GM12872 (cell line): ENCODE results near the gene MKI67.

Source experiments
- CTCF ChIP-seq: IDR thresholded peaks from 3 replicates; pipeline ENCODE4 v1.5.1; 2011; ENCODE audit warnings: low read depth, mild to moderate bottlenecking, low read length, moderate library complexity; ENCODE audit not compliant: insufficient read depth

The MKI67 gene

GRCh38 chr10:128092454-128092853, 33.8 kb downstream of the MKI67 start:
- no peak for TF ChIP-seq CTCF

GRCh38 chr10:128091636-128092210, 34.5 kb downstream of the MKI67 start:
- no peak for TF ChIP-seq CTCF

GRCh38 chr10:128087884-128088709, 38.1 kb downstream of the MKI67 start:
- TF ChIP-seq CTCF = peak; percentile 32; the same call in 1 of the 3 replicates

GRCh38 chr10:128087146-128087883, 38.9 kb downstream of the MKI67 start:
- no peak for TF ChIP-seq CTCF

- no peak for TF ChIP-seq CTCF
Measured at GRCh38 chr10:128086003-128086863, 40.0 kb downstream of the MKI67 start.

GRCh38 chr10:128084991-128085390, 41.2 kb downstream of the MKI67 start:
- no peak for TF ChIP-seq CTCF
